GM12878 (cell line): ENCODE data around the gene CDK13. TPM values are rescaled to one million over a fixed set of nuclear protein-coding genes. Genes with fewer than 3 reads are reported as not detected.

Source experiments
- CHD2 ChIP-seq: IDR thresholded peaks from 2 replicates; pipeline ENCODE4 v1.6.1; 2011; ENCODE audit warnings: low read depth, low read length, improper control_type of control experiment, borderline replicate concordance
- WRNIP1 ChIP-seq: IDR thresholded peaks from 2 replicates; pipeline ENCODE4 v1.6.1; 2011; ENCODE audit warnings: low read depth, low read length, improper control_type of control experiment, borderline replicate concordance
- polyA plus RNA-seq, 11 experiments: library from polyadenylated mRNA; depleted of rRNA in 4 of 11; unstranded in 6 of 11; stranded (reverse) in 5 of 11; fragments of >200 nt; fragmentation: Nextera tagmentation in 4 of 11; fragmentation: Illumina TruSeq in 1 of 11; extraction: Ambion mirVana in 4 of 11; extraction: Trizol in 1 of 11; gene quantifications; 1 replicate in 1 of 11; 2 replicates in 10 of 11; pipeline versions ENCODE4 v1.2.1 to v1.2.3, GENCODE V29; 2011 to 2016; ENCODE audit warnings: inconsistent platforms in 2 of 11, missing spikeins in 2 of 11, low read depth in 1 of 11
- total RNA-seq, 4 experiments: library from RNA; depleted of rRNA in 3 of 4; stranded (reverse); fragments of >200 nt in 3 of 4; fragmentation: Illumina TruSeq in 1 of 4; extraction: Trizol in 1 of 4; gene quantifications; 2 replicates each; pipeline versions ENCODE4 v1.2.1 to v1.2.3, GENCODE V29; 2013 to 2021
- TF ChIP-seq, protein P1 (sequence below): IDR thresholded peaks from 2 replicates; pipeline ENCODE4 v1.6.1; 2012; ENCODE audit warnings: low read length, inconsistent platforms
- TF ChIP-seq, protein P2 (sequence below): fragments of 450-650 bp; IDR thresholded peaks from 2 replicates; pipeline ENCODE4 v1.6.1; 2017; ENCODE audit warnings: mild to moderate bottlenecking, moderate library complexity
- TF ChIP-seq, protein P3 (sequence below): IDR thresholded peaks from 2 replicates; pipeline ENCODE4 v1.6.1; 2011; ENCODE audit warnings: low read depth, low read length, improper control_type of control experiment, borderline replicate concordance
- TF ChIP-seq, protein P4 (sequence below): fragments of 450-650 bp; IDR thresholded peaks from 2 replicates; pipeline ENCODE4 v1.6.1; 2018; ENCODE audit warnings: mild to moderate bottlenecking, low read depth, moderate library complexity; ENCODE audit not compliant: partially characterized antibody
- TF ChIP-seq, protein P5 (sequence below): IDR thresholded peaks from 2 replicates; pipeline ENCODE4 v1.6.1; 2012; ENCODE audit warnings: low read depth, low read length, improper control_type of control experiment
- TF ChIP-seq, protein P6 (sequence below): IDR thresholded peaks from 2 replicates; pipeline ENCODE4 v1.6.1; 2011; ENCODE audit warnings: mild to moderate bottlenecking, low read depth, low read length, moderate library complexity; ENCODE audit not compliant: insufficient replicate concordance

The CDK13 gene
- total and polyA plus RNA-seq, 10 of the 15 experiments (the other 5 are each of a cell fraction or from before 2014, with no cell fraction given), result 10.8 to 44.4 (median 28.0) TPM

DNA sequence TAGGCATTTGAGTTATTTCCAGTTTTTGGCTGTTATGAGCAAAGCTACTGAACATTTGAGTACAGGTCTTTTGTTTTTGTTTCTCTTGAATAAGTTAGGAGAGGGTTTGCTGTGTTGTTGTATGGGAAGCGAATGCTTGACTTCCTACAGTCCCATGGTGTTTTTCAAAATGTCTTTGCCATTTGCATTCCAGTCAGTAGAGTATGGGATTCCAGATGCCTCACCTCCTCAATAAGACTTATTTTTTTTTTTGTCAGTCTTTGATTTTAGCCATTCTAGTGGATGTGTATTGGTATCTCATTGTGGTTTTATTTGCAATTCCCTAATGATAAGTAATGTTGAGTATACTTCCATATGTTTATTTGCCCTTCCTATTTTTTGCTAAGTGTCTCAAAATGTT is 19.4 kb downstream of the CDK13 start (continued):
- TF ChIP-seq, protein P1, sequence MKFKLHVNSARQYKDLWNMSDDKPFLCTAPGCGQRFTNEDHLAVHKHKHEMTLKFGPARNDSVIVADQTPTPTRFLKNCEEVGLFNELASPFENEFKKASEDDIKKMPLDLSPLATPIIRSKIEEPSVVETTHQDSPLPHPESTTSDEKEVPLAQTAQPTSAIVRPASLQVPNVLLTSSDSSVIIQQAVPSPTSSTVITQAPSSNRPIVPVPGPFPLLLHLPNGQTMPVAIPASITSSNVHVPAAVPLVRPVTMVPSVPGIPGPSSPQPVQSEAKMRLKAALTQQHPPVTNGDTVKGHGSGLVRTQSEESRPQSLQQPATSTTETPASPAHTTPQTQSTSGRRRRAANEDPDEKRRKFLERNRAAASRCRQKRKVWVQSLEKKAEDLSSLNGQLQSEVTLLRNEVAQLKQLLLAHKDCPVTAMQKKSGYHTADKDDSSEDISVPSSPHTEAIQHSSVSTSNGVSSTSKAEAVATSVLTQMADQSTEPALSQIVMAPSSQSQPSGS, result no peak
- TF ChIP-seq WRNIP1 (no peak), CHD2 (no peak)
- TF ChIP-seq, protein P2, sequence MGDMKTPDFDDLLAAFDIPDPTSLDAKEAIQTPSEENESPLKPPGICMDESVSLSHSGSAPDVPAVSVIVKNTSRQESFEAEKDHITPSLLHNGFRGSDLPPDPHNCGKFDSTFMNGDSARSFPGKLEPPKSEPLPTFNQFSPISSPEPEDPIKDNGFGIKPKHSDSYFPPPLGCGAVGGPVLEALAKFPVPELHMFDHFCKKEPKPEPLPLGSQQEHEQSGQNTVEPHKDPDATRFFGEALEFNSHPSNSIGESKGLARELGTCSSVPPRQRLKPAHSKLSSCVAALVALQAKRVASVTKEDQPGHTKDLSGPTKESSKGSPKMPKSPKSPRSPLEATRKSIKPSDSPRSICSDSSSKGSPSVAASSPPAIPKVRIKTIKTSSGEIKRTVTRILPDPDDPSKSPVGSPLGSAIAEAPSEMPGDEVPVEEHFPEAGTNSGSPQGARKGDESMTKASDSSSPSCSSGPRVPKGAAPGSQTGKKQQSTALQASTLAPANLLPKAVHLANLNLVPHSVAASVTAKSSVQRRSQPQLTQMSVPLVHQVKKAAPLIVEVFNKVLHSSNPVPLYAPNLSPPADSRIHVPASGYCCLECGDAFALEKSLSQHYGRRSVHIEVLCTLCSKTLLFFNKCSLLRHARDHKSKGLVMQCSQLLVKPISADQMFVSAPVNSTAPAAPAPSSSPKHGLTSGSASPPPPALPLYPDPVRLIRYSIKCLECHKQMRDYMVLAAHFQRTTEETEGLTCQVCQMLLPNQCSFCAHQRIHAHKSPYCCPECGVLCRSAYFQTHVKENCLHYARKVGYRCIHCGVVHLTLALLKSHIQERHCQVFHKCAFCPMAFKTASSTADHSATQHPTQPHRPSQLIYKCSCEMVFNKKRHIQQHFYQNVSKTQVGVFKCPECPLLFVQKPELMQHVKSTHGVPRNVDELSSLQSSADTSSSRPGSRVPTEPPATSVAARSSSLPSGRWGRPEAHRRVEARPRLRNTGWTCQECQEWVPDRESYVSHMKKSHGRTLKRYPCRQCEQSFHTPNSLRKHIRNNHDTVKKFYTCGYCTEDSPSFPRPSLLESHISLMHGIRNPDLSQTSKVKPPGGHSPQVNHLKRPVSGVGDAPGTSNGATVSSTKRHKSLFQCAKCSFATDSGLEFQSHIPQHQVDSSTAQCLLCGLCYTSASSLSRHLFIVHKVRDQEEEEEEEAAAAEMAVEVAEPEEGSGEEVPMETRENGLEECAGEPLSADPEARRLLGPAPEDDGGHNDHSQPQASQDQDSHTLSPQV, result no peak
- TF ChIP-seq, protein P3, sequence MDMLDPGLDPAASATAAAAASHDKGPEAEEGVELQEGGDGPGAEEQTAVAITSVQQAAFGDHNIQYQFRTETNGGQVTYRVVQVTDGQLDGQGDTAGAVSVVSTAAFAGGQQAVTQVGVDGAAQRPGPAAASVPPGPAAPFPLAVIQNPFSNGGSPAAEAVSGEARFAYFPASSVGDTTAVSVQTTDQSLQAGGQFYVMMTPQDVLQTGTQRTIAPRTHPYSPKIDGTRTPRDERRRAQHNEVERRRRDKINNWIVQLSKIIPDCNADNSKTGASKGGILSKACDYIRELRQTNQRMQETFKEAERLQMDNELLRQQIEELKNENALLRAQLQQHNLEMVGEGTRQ, result no peak
- TF ChIP-seq, protein P4, sequence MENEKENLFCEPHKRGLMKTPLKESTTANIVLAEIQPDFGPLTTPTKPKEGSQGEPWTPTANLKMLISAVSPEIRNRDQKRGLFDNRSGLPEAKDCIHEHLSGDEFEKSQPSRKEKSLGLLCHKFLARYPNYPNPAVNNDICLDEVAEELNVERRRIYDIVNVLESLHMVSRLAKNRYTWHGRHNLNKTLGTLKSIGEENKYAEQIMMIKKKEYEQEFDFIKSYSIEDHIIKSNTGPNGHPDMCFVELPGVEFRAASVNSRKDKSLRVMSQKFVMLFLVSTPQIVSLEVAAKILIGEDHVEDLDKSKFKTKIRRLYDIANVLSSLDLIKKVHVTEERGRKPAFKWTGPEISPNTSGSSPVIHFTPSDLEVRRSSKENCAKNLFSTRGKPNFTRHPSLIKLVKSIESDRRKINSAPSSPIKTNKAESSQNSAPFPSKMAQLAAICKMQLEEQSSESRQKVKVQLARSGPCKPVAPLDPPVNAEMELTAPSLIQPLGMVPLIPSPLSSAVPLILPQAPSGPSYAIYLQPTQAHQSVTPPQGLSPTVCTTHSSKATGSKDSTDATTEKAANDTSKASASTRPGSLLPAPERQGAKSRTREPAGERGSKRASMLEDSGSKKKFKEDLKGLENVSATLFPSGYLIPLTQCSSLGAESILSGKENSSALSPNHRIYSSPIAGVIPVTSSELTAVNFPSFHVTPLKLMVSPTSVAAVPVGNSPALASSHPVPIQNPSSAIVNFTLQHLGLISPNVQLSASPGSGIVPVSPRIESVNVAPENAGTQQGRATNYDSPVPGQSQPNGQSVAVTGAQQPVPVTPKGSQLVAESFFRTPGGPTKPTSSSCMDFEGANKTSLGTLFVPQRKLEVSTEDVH, result no peak
- TF ChIP-seq, protein P5, sequence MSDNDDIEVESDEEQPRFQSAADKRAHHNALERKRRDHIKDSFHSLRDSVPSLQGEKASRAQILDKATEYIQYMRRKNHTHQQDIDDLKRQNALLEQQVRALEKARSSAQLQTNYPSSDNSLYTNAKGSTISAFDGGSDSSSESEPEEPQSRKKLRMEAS, result no peak
- TF ChIP-seq, protein P6, sequence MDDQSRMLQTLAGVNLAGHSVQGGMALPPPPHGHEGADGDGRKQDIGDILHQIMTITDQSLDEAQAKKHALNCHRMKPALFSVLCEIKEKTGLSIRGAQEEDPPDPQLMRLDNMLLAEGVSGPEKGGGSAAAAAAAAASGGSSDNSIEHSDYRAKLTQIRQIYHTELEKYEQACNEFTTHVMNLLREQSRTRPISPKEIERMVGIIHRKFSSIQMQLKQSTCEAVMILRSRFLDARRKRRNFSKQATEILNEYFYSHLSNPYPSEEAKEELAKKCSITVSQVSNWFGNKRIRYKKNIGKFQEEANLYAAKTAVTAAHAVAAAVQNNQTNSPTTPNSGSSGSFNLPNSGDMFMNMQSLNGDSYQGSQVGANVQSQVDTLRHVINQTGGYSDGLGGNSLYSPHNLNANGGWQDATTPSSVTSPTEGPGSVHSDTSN, result no peak
